ENCODE data around the gene SIPA1L3.

Gene SIPA1L3

GRCh38 chr19:38143847-38144246 lies 236.8 kb downstream of the SIPA1L3 start:
- no peak for DNase-seq (ENCODE audit: low read depth)
- no peak overlapping the region for H3K4me3 ChIP-seq (ENCODE audit: low read depth, low read length)
- peak; percentile 43 for TF ChIP-seq CTCF (conservative IDR thresholded peaks at IDR 0.05; ENCODE audit: low read depth, low read length)

GRCh38 chr19:38144667-38145066 lies 237.7 kb downstream of the SIPA1L3 start:
- no peak for DNase-seq (ENCODE audit: low read depth)
- no peak for TF ChIP-seq CTCF (conservative IDR thresholded peaks at IDR 0.05; ENCODE audit: low read depth, low read length)
- no peak overlapping the region for H3K4me3 ChIP-seq (ENCODE audit: low read depth, low read length)

GRCh38 chr19:38145623-38146022 lies 238.6 kb downstream of the SIPA1L3 start:
- no peak overlapping the region for H3K4me3 ChIP-seq (ENCODE audit: low read depth, low read length)
- TF ChIP-seq CTCF (conservative IDR thresholded peaks at IDR 0.05; ENCODE audit: low read depth, low read length), result no peak
- peak; percentile 42 for DNase-seq (ENCODE audit: low read depth)

GRCh38 chr19:38148337-38148736 lies 241.3 kb downstream of the SIPA1L3 start:
- DNase-seq (ENCODE audit: low read depth), result no peak
- H3K4me3 ChIP-seq (ENCODE audit: low read depth, low read length), result no peak overlapping the region
- TF ChIP-seq CTCF (conservative IDR thresholded peaks at IDR 0.05; ENCODE audit: low read depth, low read length), result no peak

- peak; percentile 30 for DNase-seq (ENCODE audit: low read depth)
- no peak for TF ChIP-seq CTCF (conservative IDR thresholded peaks at IDR 0.05; ENCODE audit: low read depth, low read length)
- no peak overlapping the region for H3K4me3 ChIP-seq (ENCODE audit: low read depth, low read length)
These were observed 242.7 kb downstream of the SIPA1L3 start for GRCh38 chr19:38149661-38150061.

- no peak for TF ChIP-seq CTCF (conservative IDR thresholded peaks at IDR 0.05; ENCODE audit: low read depth, low read length)
- DNase-seq (ENCODE audit: low read depth), result no peak
These were observed 244.2 kb downstream of the SIPA1L3 start for GRCh38 chr19:38151242-38151641.

GRCh38 chr19:38152461-38153379 lies 245.7 kb downstream of the SIPA1L3 start:
- no peak for DNase-seq (ENCODE audit: low read depth)
- no peak for TF ChIP-seq CTCF (conservative IDR thresholded peaks at IDR 0.05; ENCODE audit: low read depth, low read length)

More at GRCh38 chr19:38151242-38151641, 244.2 kb downstream of the SIPA1L3 start:
- H3K4me3 ChIP-seq (ENCODE audit: low read depth, low read length), result no peak overlapping the region

More at GRCh38 chr19:38152461-38153379, 245.7 kb downstream of the SIPA1L3 start:
- H3K4me3 ChIP-seq (ENCODE audit: low read depth, low read length), result no peak overlapping the region

All from choroid plexus epithelial cell (primary cell).